Uterus (tissue), 2 donors: ENCODE measurements around the gene PSME2.

ENCODE experiments used
- POLR2A ChIP-seq, 2 donors: fragments of 450-650 bp; IDR thresholded peaks; one replicate each; pipeline ENCODE4 v1.6.1; 2016; ENCODE audit warnings: antibody characterized with exemption in 2 of 2, mild to moderate bottlenecking in 1 of 2, moderate library complexity in 1 of 2
- TF ChIP-seq, protein P1 (sequence below), 4 experiments: fragments of 200-600 bp in 2 of 4; fragments of 450-650 bp in 2 of 4; sonication (generic) in 2 of 4; IDR thresholded peaks; one replicate each; pipeline ENCODE4 v1.5.1; 2016 to 2019; ENCODE audit warnings: antibody characterized with exemption in 4 of 4, mild to moderate bottlenecking in 2 of 4, moderate library complexity in 1 of 4

DNA sequence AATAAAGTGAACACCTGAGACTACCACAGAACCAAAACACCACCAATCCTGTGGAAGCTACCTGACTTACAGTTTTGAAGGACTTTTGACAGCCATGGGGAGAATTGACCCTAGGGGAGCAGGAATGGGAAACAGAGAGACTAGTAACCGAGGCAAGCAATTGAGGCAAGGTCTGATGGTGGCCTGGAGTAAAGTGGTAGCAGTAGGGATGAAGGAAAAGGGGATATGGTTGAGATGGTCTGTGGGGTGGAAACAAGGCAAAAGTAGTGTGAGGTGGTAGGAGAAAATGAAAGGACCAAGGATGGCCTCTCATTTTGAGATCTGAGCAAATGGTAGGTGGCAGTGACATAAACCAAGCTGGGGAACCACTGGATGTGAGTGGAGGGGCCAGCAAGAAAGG, 10.4 kb upstream of the PSME2 start:
- no peak for TF ChIP-seq POLR2A (IDR thresholded peaks at IDR 0.05)
- TF ChIP-seq, protein P1, sequence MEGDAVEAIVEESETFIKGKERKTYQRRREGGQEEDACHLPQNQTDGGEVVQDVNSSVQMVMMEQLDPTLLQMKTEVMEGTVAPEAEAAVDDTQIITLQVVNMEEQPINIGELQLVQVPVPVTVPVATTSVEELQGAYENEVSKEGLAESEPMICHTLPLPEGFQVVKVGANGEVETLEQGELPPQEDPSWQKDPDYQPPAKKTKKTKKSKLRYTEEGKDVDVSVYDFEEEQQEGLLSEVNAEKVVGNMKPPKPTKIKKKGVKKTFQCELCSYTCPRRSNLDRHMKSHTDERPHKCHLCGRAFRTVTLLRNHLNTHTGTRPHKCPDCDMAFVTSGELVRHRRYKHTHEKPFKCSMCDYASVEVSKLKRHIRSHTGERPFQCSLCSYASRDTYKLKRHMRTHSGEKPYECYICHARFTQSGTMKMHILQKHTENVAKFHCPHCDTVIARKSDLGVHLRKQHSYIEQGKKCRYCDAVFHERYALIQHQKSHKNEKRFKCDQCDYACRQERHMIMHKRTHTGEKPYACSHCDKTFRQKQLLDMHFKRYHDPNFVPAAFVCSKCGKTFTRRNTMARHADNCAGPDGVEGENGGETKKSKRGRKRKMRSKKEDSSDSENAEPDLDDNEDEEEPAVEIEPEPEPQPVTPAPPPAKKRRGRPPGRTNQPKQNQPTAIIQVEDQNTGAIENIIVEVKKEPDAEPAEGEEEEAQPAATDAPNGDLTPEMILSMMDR (IDR thresholded peaks at IDR 0.05) = no peak
